Stimulated activated naive CD4-positive, alpha-beta T cell treated with Interleukin-2 at 50 U/mL for 16 hours (primary cell): Measurements from ENCODE around the gene MPL.

ENCODE experiments used
- DNase-seq: peaks from one replicate; lab custom pipeline; 2025; lab: John Stamatoyannopoulos, UW

MPL gene

DNA sequence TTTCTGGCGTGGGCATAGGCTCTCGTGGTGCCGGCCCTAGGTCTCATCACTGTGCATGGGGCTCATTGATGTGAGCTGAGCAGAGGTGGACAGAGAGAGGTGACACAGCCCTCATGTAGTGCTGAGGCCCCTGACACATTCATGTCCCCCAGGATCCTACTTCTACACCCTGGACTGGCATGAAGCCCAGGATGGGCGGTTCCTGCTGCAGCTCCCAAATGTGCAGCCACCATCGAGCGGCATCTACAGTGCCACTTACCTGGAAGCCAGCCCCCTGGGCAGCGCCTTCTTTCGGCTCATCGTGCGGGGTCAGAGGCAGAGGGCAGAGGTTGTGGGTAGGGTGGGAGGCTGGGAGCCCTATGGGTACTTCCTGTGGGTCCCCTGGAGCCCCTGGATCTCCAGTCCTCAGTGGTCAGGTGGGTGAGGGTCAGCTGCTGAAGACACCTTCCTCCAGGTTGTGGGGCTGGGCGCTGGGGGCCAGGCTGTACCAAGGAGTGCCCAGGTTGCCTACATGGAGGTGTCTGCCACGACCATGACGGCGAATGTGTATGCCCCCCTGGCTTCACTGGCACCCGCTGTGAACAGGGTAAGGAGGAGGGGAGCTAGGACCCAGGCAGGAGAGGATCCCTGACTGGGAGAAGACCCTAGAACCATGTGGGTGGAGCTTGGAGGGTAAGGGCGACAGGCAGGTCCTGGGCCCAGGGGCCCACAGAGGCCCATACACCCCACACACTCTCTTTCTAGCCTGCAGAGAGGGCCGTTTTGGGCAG, 30.7 kb upstream of the MPL start:
- DNase-seq, result no peak

DNA sequence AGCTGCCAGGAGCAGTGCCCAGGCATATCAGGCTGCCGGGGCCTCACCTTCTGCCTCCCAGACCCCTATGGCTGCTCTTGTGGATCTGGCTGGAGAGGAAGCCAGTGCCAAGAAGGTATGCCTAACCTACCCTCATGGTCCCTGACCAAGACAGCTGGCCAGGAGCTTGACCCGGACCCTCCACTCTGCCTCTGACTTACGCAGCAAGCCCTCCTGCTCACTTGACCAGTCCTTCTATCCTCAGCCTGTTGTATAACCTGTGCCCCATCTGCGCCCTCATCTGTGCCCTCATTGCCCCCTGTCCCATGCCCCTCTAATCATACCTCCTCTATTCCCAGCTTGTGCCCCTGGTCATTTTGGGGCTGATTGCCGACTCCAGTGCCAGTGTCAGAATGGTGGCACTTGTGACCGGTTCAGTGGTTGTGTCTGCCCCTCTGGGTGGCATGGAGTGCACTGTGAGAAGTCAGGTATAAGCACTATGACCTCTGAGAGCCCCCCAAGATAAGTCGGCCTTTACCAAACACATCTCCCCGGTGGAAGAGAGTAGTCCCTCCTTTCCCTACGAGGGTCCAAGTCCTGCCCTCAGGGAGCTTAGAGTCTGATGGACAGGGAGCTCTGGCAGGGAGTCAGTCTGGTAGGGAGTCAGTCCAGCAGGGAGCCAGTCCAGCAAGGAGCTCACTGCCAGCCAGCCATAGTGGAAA, 30.0 kb upstream of the MPL start:
- no peak for DNase-seq

DNA sequence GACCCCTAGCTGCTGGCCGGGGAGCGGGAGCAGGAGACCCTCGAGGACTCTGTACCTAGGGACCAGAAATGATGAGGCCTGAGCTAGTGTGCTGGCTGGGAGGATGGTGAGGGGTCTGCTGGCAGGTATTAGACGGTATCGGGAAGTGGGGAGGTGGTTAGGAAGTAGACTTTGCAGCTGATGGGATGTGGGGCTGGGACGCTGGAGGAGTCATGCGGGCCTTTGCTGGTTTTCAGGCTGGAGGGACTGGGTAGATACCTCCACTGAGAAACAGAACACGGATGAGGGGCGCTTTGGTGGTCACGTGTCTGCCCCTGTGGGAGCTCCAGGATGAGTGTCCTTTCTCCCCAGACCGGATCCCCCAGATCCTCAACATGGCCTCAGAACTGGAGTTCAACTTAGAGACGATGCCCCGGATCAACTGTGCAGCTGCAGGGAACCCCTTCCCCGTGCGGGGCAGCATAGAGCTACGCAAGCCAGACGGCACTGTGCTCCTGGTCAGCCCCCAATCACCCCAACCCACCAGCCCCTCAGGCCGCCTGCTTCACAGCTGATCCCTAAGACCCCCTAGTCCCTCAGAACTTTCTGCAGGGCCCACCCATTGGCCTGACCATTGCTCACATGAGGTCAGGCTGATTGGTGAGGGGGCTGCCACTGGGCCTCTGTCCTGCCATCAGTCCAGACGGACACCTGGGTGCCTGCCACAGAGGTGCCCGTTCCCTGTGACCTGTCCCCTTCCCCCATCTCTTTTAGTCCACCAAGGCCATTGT, 28.8 kb upstream of the MPL start:
- DNase-seq, result no peak

DNA sequence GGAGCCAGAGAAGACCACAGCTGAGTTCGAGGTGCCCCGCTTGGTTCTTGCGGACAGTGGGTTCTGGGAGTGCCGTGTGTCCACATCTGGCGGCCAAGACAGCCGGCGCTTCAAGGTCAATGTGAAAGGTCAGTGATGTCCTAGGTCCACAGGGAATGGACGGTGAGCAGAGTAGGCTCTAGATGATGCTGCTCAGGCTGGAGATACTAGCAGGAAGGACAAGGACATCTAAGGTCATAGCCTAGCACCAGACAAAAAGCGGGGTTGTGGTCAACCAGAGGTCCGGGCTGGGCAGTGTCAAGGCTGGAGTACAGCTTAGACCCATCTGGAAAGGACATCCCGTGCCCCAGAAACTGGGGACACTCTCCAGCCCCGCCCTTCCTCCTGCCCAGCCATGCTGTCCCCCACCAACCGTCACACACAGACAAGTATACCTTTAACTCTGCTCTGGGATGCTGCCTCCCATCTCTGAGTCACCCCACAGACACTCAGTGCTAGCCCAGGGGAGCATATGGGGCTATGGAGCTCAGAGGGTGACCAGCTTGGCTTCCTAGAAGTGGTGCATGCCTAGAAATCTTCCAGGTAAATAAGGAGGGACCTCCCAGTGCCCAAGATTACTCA, 28.1 kb upstream of the MPL start:
- no peak for DNase-seq

DNA sequence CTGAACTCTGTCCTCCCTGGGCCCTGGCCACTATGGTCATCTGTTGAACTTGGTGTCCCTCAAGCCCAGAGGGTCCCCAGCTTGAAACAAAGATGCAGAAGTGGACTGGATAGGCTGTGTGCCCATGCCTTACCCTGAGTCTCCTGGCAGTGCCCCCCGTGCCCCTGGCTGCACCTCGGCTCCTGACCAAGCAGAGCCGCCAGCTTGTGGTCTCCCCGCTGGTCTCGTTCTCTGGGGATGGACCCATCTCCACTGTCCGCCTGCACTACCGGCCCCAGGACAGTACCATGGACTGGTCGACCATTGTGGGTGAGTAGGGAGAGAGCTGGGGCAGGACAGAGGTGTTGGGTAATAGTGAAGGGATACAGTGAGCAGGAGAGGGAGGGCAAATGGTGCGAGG, 26.1 kb upstream of the MPL start:
- DNase-seq, result no peak

DNA sequence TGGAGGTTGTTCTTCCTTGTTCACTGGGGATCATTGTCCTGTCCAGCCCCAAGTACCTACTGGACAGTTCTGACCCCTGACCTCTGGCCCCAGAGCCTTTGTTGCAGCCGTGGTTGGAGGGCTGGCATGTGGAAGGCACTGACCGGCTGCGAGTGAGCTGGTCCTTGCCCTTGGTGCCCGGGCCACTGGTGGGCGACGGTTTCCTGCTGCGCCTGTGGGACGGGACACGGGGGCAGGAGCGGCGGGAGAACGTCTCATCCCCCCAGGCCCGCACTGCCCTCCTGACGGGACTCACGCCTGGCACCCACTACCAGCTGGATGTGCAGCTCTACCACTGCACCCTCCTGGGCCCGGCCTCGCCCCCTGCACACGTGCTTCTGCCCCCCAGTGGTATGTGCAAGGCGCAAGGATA, 25.4 kb upstream of the MPL start:
- DNase-seq, result no peak

DNA sequence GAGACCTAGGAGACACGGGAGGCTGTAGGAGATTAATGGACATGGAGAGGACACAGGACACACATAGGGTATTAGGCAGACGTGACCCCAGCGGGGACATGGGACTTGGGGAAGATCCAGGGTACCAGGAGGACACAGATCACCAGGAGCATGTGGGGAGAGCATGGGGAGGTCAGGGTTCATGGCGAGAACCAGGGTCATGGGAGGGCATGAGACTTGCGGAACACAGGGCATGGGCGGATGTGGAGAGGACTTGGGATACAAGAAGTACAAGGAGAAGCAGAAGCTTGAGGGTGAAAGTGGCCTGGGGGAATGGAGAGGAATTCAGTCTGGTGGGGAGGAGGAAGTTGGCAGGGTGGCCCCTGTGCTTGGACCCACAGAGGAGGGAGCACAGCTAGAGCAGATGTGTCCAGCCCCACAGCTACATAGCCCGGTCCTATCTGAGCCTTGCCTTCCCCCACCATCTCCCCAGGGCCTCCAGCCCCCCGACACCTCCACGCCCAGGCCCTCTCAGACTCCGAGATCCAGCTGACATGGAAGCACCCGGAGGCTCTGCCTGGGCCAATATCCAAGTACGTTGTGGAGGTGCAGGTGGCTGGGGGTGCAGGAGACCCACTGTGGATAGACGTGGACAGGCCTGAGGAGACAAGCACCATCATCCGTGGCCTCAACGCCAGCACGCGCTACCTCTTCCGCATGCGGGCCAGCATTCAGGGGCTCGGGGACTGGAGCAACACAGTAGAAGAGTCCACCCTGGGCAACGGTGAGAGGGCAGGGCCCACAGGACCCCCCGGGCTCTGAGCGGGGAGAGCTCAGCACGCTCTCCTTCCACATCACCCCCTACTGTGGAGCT, 24.7 kb upstream of the MPL start:
- DNase-seq, result no peak

DNA sequence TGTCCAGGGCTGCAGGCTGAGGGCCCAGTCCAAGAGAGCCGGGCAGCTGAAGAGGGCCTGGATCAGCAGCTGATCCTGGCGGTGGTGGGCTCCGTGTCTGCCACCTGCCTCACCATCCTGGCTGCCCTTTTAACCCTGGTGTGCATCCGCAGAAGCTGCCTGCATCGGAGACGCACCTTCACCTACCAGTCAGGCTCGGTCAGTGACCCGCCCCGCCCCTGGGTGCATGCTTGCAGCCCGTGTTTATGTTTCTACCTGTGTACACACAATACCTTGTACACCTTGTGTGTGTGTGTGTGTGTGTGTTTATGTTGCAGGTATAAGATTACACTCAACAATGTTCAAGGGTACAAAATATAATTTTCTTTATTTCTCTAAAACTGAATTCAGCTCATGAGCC, 23.8 kb upstream of the MPL start:
- no peak for DNase-seq

DNA sequence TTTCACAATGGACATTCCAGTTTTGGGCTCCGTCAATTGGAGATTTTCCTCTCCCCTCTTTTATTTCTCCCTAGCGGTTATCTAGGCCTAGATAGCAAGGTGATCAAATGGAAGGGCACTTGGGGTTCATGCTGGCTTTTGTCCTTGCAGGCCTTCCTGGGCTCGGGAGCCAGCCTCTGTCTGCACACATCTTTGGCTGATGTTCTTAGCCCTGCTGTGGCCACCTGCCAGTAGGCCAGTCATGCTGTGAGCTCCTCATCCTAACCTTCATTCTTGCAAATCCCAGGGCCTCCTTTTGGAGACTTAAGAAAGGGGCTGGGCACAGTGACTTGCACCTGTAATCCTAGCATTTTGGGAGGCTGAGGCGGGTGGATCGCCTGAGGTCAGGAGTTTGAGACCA, 23.4 kb upstream of the MPL start:
- no peak for DNase-seq

DNA sequence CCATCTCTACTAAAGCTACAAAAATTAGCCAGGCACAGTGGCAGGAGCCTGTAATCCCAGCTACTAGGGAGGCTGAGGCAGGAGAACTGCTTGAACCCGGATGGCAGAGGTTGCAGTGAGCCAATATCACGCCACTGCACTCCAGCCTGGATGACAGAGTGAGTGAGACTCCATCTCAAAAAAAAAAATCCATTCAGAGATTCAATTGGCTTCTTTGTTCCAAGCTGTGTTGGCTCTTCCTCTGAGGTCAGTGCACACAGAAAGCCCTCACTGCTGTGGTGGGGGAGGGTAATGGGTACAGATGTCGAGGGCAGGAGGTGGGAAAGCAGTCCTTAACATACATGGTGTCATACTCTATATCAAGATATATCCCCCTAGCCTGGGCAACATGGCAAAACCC, 22.1 kb upstream of the MPL start:
- DNase-seq, result no peak

DNA sequence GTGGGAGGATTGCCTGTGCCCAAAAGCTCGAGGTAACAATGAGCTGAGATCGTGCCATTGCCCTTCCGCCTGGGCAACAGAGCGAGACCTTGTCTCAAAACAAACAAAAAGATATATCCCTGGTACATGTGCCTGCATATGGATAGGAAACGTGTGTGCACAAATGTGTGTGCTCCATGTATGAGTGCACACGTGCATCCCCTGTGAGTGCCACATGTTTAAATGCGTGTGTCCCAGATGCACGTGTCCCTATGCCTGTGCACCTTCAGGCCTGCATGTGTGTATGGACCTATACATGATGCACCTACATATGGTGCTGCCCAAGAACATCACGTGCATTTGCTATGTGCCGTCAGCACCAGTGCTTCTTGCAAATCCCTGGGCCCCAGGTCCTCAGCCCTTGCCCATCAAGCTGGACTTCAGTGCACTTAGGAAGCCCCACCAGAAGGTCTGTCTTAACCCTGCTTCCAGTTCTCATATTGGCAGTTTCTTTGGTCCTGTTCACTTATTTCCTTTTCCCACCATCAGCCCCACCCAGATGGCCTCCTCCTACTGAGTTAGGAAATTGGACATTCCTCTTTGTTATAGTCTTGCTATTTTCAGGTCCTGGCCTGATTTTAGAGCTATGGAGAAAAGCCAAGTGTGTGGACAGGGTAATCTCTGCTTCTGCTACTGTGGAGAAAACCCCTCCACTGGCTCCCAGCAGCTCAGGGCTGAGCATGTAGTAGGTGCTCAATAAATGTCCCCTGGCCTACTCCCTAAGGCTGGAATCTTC, 21.5 kb upstream of the MPL start:
- no peak for DNase-seq

DNA sequence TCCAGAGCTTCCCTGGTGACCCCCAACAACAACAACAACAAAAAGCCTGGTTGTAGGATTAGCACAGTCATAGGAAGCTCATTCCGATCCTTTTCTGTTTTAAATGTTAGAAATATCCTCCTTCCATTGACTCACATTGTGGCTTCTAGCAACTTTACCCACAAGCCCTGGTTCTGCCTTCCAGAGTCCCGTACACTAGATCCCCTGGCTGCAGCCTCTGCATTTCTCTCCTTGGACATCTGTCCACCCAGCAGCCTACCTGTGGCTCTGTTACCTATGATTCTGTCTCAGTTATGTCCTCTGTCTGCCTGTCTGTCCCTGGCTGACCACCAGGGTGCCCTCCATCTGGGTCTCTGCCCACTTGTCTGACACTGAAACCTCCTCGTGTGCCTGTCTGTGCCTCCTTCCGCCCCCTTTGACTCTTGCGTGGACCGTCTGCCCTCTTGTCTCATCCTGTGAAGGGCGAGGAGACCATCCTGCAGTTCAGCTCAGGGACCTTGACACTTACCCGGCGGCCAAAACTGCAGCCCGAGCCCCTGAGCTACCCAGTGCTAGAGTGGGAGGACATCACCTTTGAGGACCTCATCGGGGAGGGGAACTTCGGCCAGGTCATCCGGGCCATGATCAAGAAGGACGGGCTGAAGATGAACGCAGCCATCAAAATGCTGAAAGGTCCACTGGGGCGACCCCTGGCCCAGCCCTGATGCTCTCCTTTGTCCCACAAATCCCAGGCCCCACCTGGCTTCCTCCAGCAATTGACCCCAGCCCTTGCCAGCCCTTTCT, 20.7 kb upstream of the MPL start:
- DNase-seq, result no peak

DNA sequence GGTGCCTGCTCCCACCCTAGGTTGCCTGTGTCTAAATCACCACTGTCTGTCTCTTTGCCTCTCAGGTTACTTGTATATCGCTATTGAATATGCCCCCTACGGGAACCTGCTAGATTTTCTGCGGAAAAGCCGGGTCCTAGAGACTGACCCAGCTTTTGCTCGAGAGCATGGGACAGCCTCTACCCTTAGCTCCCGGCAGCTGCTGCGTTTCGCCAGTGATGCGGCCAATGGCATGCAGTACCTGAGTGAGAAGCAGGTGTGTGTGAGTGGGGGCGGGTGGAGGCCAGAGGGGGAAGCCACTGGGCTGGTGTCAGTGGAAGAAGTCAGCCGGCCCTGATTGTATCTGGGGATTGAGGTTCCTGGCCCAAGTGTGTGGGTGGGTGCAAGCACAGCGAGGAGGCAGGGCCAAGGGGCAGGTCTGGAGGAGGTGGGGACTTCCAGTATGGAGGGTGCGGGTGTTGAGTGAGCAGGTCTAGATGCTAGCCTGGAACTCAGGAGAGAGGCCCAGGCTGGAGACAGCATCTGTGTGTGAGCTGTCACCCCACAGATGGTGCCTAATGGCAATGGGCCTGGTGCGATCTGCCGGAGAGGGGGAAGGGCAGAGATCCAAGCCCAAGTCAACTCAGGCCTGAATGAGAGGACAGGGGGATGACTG, 19.7 kb upstream of the MPL start:
- no peak for DNase-seq

DNA sequence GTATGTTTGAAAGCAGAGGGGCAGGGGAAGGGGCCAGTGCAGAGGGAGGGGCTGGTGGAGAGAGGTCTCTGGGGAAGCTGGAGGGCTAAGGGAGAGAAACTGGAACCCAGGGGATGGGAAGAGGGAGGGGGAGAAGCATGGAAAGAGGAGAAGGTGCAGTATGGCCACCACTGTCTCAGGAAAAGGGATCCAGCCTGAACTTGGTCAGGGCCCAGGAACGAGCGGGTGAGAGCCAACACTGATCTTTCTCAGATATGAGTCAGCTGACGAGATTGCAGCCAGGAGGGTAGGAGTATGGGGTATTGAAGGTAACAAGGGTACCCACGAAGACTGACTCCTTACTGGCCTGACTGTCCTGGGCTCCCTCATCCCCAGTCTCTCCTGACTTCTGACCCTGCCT, 18.8 kb upstream of the MPL start:
- DNase-seq, result no peak

DNA sequence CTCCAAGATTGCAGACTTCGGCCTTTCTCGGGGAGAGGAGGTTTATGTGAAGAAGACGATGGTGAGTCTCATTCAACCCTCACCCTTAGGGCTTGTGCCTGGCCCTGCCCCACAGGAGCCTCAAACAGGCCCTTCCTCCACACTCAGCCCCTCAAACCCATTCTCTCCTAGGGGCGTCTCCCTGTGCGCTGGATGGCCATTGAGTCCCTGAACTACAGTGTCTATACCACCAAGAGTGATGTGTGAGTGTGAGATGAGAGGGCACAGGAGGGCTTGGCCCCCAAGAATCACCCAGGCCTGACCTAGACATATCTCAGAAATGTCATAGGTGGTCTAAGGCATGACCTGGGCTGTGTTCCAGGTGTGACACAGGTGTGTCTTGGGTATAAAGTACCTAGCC, 18.3 kb upstream of the MPL start:
- DNase-seq, result no peak

DNA sequence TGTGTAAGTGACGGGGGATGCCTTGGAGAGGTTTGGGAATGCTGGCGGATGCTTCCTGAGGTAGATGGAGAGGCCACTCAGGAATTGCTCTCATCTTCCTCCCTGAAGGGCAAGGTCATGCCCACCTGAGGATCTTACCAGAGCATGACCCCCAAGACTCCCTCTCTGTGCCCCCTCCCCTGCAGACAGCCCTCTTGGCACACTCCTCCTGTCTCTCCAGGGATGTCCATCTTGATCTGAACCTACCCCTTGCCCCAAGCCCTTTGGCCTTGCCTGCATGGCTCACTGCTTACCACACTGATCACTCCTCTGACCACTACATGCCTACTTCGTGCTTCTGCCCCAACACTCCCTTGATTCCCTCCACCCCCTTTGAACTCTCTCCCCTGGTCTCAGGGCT, 17.9 kb upstream of the MPL start:
- DNase-seq, result no peak

DNA sequence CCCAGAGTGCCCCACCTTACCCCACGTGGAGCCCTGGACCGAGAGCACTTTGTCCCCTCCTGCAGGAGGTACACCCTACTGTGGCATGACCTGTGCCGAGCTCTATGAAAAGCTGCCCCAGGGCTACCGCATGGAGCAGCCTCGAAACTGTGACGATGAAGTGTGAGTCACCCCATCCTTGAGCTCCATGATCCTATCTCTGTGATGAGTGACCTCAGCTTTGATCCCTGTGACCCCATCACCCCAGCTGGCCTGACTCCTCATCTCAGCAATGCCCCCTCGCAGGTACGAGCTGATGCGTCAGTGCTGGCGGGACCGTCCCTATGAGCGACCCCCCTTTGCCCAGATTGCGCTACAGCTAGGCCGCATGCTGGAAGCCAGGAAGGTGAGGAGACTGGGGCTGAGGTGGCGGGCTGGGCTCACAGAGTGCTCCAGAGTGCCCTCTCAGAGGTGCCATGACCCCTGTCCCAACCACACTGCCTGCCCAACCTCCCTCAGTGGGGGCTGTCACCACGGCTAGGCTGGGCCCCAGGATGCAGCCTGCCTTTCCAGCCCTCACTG, 16.2 kb upstream of the MPL start:
- no peak for DNase-seq

DNA sequence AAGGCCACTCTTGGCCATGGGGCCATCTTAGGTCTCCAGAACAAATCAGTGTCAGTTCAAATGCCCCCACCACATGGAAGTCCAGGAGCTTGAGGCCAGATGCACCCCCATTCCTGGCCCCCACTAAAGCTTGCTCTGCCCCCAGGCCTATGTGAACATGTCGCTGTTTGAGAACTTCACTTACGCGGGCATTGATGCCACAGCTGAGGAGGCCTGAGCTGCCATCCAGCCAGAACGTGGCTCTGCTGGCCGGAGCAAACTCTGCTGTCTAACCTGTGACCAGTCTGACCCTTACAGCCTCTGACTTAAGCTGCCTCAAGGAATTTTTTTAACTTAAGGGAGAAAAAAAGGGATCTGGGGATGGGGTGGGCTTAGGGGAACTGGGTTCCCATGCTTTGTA, 15.1 kb upstream of the MPL start:
- no peak for DNase-seq

DNA sequence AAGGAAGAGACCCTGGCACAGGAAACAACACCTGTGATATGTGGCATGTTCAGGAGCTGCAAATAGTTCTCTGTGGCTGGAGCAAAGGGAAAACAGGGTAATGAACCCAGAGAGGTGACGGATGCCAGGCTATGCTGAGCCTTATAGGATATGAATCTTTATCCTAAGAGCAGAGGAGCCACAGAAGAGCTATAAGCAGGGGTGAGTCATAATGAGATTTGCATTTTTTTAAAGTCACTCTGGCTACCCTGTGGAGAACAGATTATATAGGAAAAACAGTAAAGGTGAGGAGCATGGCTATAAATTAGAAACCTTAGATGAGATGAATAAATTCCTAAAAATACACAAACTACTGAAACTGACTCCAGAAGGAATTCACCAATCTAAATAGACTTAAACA, 12.8 kb upstream of the MPL start:
- no peak for DNase-seq
